ENCODE results near the gene TMEM245.
A peak's percentile ranks its signal among the peaks of the same experiment; 100 is the strongest.

The TMEM245 gene

GRCh38 chr9:109012009-109012875 is 107.5 kb downstream of the TMEM245 start:
- H3K4me2 ChIP-seq (ENCODE audit: insufficient read depth, low read length, poor library complexity, severe bottlenecking), result peak overlapping the region; percentile 65
- H3K9me3 ChIP-seq (replicated peaks in 1 of 2; ENCODE audit: control insufficient read depth in 2 of 2, insufficient read depth in 1 of 2, low read depth in 1 of 2, low read length in 2 of 2), result peaks cover 0 to 5% of the 10 kb centered on the region in 2 donors
- H3K18ac ChIP-seq (ENCODE audit: low read length), result peak overlapping the region; percentile 94
- no peak overlapping the region for H2BK15ac ChIP-seq (ENCODE audit: low read length)
- H3K27me3 ChIP-seq (ENCODE audit: control insufficient read depth in 3 of 3, insufficient read depth in 3 of 3, low read depth in 1 of 3, low read length in 3 of 3), result no peaks in the 10 kb centered on the region
- no peak overlapping the region for H2BK12ac ChIP-seq (ENCODE audit: low read length)
- H2AK5ac ChIP-seq (ENCODE audit: low read depth, low read length), result no peak overlapping the region
- peaks cover 4% of the 10 kb centered on the region for H3K79me1 ChIP-seq (ENCODE audit: low read depth, low read length)
- no peak overlapping the region for H2BK120ac ChIP-seq (ENCODE audit: low read depth, low read length)
- H3K36me3 ChIP-seq (replicated peaks in 1 of 2; ENCODE audit: control insufficient read depth in 2 of 2, insufficient read depth in 2 of 2, low read length in 2 of 2), result peaks cover 0 to 10% of the 10 kb centered on the region in 2 donors
- H4K8ac ChIP-seq (ENCODE audit: low read depth, low read length), result no peak overlapping the region
- no peak overlapping the region for H3K4ac ChIP-seq (ENCODE audit: low read length)
- no CpG with 5 or more reads among the region's 29 CpGs for WGBS, 2 donors (ENCODE audit: extremely low coverage in 2 of 2, insufficient read length in 2 of 2, insufficient replicate concordance in 1 of 2)
- peak overlapping the region; percentile 10 for H2BK5ac ChIP-seq (ENCODE audit: low read length)
- H4K91ac ChIP-seq (ENCODE audit: low read depth, low read length, poor library complexity), result no peak overlapping the region
- peaks cover 9 to 22% of the 10 kb centered on the region in 2 donors for H3K4me1 ChIP-seq (ENCODE audit: control insufficient read depth in 2 of 2, insufficient read depth in 1 of 2, low read depth in 1 of 2, low read length in 2 of 2)
- no peak overlapping the region for H3K14ac ChIP-seq (ENCODE audit: low read length)
- no peak overlapping the region for H3K23ac ChIP-seq (ENCODE audit: low read depth, low read length, poor library complexity)
- H3K9ac ChIP-seq (ENCODE audit: low read depth, low read length, poor library complexity), result peak overlapping the region; percentile 52
- peak overlapping the region; percentile 94 for H2AFZ ChIP-seq (ENCODE audit: low read length)
- DNase-seq (ENCODE audit: low spot score), result peak; percentile 45
- H3K27ac ChIP-seq (replicated peaks; ENCODE audit: low read length), result peak overlapping the region; percentile 61
- peak overlapping the region; percentile 66 to 98 for H3K4me3 ChIP-seq (ENCODE audit: low read length in 2 of 2)

- Histone ChIP-seq H2BK15ac (ENCODE audit: low read length) (no peak overlapping the region), H3K23ac (ENCODE audit: low read depth, low read length, poor library complexity) (no peak overlapping the region), H3K4me3 (ENCODE audit: low read length in 2 of 2) (no peak overlapping the region), H2BK12ac (ENCODE audit: low read length) (no peak overlapping the region), H4K8ac (ENCODE audit: low read depth, low read length) (no peak overlapping the region), H2BK120ac (ENCODE audit: low read depth, low read length) (no peak overlapping the region), H3K79me1 (ENCODE audit: low read depth, low read length) (peaks cover 4% of the 10 kb centered on the region), H2AFZ (ENCODE audit: low read length) (no peak overlapping the region), H3K27me3 (ENCODE audit: control insufficient read depth in 3 of 3, insufficient read depth in 3 of 3, low read depth in 1 of 3, low read length in 3 of 3) (no peaks in the 10 kb centered on the region), H2BK5ac (ENCODE audit: low read length) (no peak overlapping the region), H3K4ac (ENCODE audit: low read length) (no peak overlapping the region), H3K18ac (ENCODE audit: low read length) (no peak overlapping the region), H3K9me3 (replicated peaks in 1 of 2; ENCODE audit: control insufficient read depth in 2 of 2, insufficient read depth in 1 of 2, low read depth in 1 of 2, low read length in 2 of 2) (peaks cover 0 to 5% of the 10 kb centered on the region in 2 donors), H4K91ac (ENCODE audit: low read depth, low read length, poor library complexity) (no peak overlapping the region), H2AK5ac (ENCODE audit: low read depth, low read length) (no peak overlapping the region), H3K36me3 (replicated peaks in 1 of 2; ENCODE audit: control insufficient read depth in 2 of 2, insufficient read depth in 2 of 2, low read length in 2 of 2) (peaks cover 0 to 8% of the 10 kb centered on the region in 2 donors), H3K4me1 (ENCODE audit: control insufficient read depth in 2 of 2, insufficient read depth in 1 of 2, low read depth in 1 of 2, low read length in 2 of 2) (peaks cover 9 to 20% of the 10 kb centered on the region in 2 donors), H3K27ac (replicated peaks; ENCODE audit: low read length) (no peak overlapping the region), H3K4me2 (ENCODE audit: insufficient read depth, low read length, poor library complexity, severe bottlenecking) (no peak overlapping the region), H3K9ac (ENCODE audit: low read depth, low read length, poor library complexity) (no peak overlapping the region), H3K14ac (ENCODE audit: low read length) (no peak overlapping the region)
- no peak for DNase-seq (ENCODE audit: low spot score)
Observed at GRCh38 chr9:109011231-109011671, 108.5 kb downstream of the TMEM245 start.

- Histone ChIP-seq H3K4me1 (ENCODE audit: control insufficient read depth in 2 of 2, insufficient read depth in 1 of 2, low read depth in 1 of 2, low read length in 2 of 2) (peaks cover 9 to 16% of the 10 kb centered on the region in 2 donors), H3K79me1 (ENCODE audit: low read depth, low read length) (peaks cover 4% of the 10 kb centered on the region), H3K36me3 (replicated peaks in 1 of 2; ENCODE audit: control insufficient read depth in 2 of 2, insufficient read depth in 2 of 2, low read length in 2 of 2) (peaks cover 0 to 8% of the 10 kb centered on the region in 2 donors), H3K4me3 (ENCODE audit: low read length in 2 of 2) (no peak overlapping the region), H3K4ac (ENCODE audit: low read length) (no peak overlapping the region), H3K14ac (ENCODE audit: low read length) (no peak overlapping the region), H3K27me3 (ENCODE audit: control insufficient read depth in 3 of 3, insufficient read depth in 3 of 3, low read depth in 1 of 3, low read length in 3 of 3) (no peaks in the 10 kb centered on the region), H4K91ac (ENCODE audit: low read depth, low read length, poor library complexity) (no peak overlapping the region), H3K9ac (ENCODE audit: low read depth, low read length, poor library complexity) (no peak overlapping the region), H2BK15ac (ENCODE audit: low read length) (no peak overlapping the region), H2AFZ (ENCODE audit: low read length) (no peak overlapping the region), H4K8ac (ENCODE audit: low read depth, low read length) (no peak overlapping the region), H2BK12ac (ENCODE audit: low read length) (no peak overlapping the region), H3K18ac (ENCODE audit: low read length) (no peak overlapping the region), H2BK5ac (ENCODE audit: low read length) (no peak overlapping the region), H2AK5ac (ENCODE audit: low read depth, low read length) (no peak overlapping the region), H3K23ac (ENCODE audit: low read depth, low read length, poor library complexity) (no peak overlapping the region), H3K27ac (replicated peaks; ENCODE audit: low read length) (no peak overlapping the region), H3K9me3 (replicated peaks in 1 of 2; ENCODE audit: control insufficient read depth in 2 of 2, insufficient read depth in 1 of 2, low read depth in 1 of 2, low read length in 2 of 2) (peaks cover 0 to 5% of the 10 kb centered on the region in 2 donors), H3K4me2 (ENCODE audit: insufficient read depth, low read length, poor library complexity, severe bottlenecking) (no peak overlapping the region), H2BK120ac (ENCODE audit: low read depth, low read length) (no peak overlapping the region)
- no peak for DNase-seq (ENCODE audit: low spot score)
- no CpG with 5 or more reads among the region's 1 CpG for WGBS, 2 donors (ENCODE audit: extremely low coverage in 2 of 2, insufficient read length in 2 of 2, insufficient replicate concordance in 1 of 2)
Observed at GRCh38 chr9:109010746-109011145, 109.0 kb downstream of the TMEM245 start.

- H3K23ac ChIP-seq (ENCODE audit: low read depth, low read length, poor library complexity), result no peak overlapping the region
- H2BK12ac ChIP-seq (ENCODE audit: low read length), result no peak overlapping the region
- H3K4me2 ChIP-seq (ENCODE audit: insufficient read depth, low read length, poor library complexity, severe bottlenecking), result no peak overlapping the region
- WGBS, 2 donors (ENCODE audit: extremely low coverage in 2 of 2, insufficient read length in 2 of 2, insufficient replicate concordance in 1 of 2), result no CpG with 5 or more reads among the region's 3 CpGs
- H2AFZ ChIP-seq (ENCODE audit: low read length), result no peak overlapping the region
- H3K18ac ChIP-seq (ENCODE audit: low read length), result no peak overlapping the region
- H4K8ac ChIP-seq (ENCODE audit: low read depth, low read length), result no peak overlapping the region
- no peak overlapping the region for H4K91ac ChIP-seq (ENCODE audit: low read depth, low read length, poor library complexity)
- no peak overlapping the region for H2AK5ac ChIP-seq (ENCODE audit: low read depth, low read length)
- no peaks in the 10 kb centered on the region for H3K79me1 ChIP-seq (ENCODE audit: low read depth, low read length)
- H3K4me1 ChIP-seq (ENCODE audit: control insufficient read depth in 2 of 2, insufficient read depth in 1 of 2, low read depth in 1 of 2, low read length in 2 of 2), result peaks cover 0 to under 1% of the 10 kb centered on the region in 2 donors
- H3K9me3 ChIP-seq (replicated peaks in 1 of 2; ENCODE audit: control insufficient read depth in 2 of 2, insufficient read depth in 1 of 2, low read depth in 1 of 2, low read length in 2 of 2), result peaks cover 2 to 33% of the 10 kb centered on the region in 2 donors
- no peak overlapping the region for H2BK5ac ChIP-seq (ENCODE audit: low read length)
- H2BK15ac ChIP-seq (ENCODE audit: low read length), result no peak overlapping the region
- H3K9ac ChIP-seq (ENCODE audit: low read depth, low read length, poor library complexity), result no peak overlapping the region
- no peak overlapping the region for H3K27ac ChIP-seq (replicated peaks; ENCODE audit: low read length)
- H3K4ac ChIP-seq (ENCODE audit: low read length), result no peak overlapping the region
- DNase-seq (ENCODE audit: low spot score), result no peak
- no peak overlapping the region for H3K14ac ChIP-seq (ENCODE audit: low read length)
- peaks cover 0 to 13% of the 10 kb centered on the region in 2 donors for H3K36me3 ChIP-seq (replicated peaks in 1 of 2; ENCODE audit: control insufficient read depth in 2 of 2, insufficient read depth in 2 of 2, low read length in 2 of 2)
- no peak overlapping the region for H3K4me3 ChIP-seq (ENCODE audit: low read length in 2 of 2)
- no peaks in the 10 kb centered on the region for H3K27me3 ChIP-seq (ENCODE audit: control insufficient read depth in 3 of 3, insufficient read depth in 3 of 3, low read depth in 1 of 3, low read length in 3 of 3)
- no peak overlapping the region for H2BK120ac ChIP-seq (ENCODE audit: low read depth, low read length)
Observed at GRCh38 chr9:109005678-109006077, 114.1 kb downstream of the TMEM245 start.

Data from neuronal stem cell (in vitro differentiated cells).